ENCODE data around the gene KLHL29.

The KLHL29 gene

DNA sequence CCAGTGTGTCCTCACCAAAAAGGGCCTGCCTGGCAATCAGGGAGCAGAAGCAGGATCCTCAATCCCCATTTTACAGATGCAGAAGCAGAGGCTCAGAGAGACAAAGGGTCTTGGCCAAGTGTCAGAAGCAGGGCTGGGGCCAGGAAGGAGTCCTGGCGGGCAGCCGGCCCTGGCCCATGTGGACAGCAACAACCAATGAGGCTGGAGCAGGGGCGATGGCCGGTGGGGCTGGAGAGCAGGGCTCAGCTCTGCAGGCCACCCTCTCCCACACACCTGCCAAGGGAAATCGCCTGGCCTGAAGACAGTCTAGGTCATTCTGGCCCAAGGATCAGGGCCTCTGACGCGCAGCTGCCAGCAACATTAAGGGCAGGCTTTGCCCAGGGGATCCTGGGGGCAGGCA lies 298.0 kb downstream of the KLHL29 start:
- no peak for DNase-seq (ENCODE audit: low spot score)

DNA sequence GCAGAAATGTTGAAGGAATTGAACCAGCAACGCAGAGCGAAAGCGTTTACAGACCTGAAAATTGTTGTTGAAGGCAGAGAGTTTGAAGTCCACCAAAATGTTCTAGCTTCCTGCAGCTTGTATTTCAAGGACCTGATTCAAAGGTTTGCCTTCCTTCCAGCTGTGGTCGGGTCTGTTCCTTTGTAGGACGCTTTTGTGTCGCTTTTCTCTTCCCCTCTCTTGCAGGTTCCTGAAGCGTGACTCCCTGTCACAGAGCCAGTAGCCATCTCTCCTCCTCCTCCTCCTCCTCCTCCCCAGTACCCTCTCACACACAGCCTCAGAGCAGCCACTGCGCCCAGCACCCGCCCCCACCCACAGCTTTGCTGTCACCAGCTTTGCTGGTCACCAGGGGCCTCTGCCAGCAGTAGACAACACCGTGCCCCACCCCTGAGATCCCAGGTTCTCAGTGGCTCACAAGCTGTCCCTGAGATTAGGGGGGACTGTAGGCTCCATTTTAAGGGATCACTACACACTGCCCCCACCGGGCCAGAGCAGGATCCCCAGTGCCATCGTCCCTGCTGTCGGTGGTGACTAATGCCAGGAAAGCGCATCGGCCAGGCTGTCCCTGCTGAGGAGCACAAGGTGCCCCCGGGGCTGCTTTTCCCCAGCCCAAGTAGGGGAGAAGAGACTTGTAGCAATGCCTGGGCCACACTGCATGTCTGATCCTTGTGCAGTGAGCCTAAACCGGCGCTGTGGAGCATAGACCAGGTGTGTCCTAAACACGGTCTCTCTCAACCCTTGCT lies 299.6 kb downstream of the KLHL29 start:
- DNase-seq (ENCODE audit: low spot score): no peak

DNA sequence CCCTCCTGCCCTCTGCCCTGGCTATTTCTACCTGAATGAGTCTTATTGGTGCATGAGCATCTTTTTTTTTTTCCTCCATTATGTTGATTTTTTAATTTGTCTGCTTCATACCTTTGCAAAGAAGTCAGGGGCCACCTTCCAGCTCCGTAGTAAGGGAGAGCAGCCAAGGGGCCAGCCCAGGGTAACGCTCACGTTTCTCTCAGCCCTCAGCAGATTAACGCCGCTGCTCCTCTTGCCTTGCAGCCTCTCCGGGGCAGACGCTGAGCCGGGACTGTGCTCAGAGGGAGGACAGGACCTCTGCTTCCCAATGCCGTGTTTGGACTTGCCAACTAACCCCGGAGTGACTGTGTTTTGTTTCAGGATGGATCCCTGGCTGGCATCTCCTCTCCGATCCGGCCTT lies 300.2 kb downstream of the KLHL29 start:
- no peak for DNase-seq (ENCODE audit: low spot score)

- DNase-seq (ENCODE audit: low spot score): no peak
Measured at GRCh38 chr2:23685706-23686105, 300.7 kb downstream of the KLHL29 start.

DNA sequence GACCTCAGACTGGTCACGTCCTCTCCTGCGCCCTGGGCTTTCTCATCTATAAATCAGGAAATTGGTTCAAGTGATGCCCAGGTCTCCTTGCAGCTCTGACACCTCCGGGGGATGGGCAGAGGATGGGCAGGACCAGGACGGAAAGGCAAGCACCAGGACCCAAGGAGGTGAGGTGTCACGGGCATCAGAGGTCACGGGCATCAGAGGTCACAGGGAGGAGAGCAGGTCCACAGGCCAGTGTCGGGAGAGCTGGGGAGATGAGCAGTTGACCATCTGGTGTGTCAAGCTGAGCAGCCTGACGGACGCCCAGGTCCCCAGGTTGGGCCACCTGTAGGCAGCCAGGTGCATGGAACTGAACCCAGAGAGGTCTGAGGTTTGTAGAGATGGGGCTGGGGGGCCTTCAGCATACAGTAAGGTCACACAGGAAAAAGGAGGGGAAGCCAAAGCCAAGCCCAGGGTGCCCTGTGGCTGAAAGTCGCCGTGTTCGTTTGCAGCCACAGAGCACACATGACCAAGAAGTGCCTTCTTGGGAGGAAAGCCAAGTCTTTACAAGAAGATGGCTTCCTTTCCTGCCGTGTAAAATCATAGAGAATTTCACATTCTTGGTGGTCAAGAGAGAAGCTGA lies 301.5 kb downstream of the KLHL29 start:
- DNase-seq (ENCODE audit: low spot score): no peak

- no peak for DNase-seq (ENCODE audit: low spot score)
Measured at GRCh38 chr2:23687214-23687613, 302.2 kb downstream of the KLHL29 start.

DNA sequence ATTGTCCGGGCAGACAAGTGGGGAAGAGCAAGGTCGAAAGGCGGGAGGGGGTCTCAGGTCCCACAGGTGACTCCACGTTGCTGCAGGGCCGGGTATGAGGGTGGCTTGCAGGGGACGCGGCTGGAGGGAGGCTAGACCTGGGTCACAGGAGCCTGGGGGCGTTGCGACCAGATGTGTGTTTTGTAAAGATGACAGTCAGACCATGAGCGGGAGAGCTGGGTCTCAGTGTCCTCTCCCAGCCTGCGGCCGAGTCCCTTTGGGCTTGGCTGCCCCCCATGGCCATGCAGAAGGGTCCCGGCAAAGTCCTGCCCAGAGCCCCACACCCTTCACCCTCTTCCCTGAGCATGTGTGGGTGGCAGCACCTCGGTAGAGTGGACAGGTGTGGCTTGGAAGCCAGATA lies 302.7 kb downstream of the KLHL29 start:
- DNase-seq (ENCODE audit: low spot score): no peak

GRCh38 chr2:23688486-23689130 lies 303.6 kb downstream of the KLHL29 start:
- no peak for DNase-seq (ENCODE audit: low spot score)

DNA sequence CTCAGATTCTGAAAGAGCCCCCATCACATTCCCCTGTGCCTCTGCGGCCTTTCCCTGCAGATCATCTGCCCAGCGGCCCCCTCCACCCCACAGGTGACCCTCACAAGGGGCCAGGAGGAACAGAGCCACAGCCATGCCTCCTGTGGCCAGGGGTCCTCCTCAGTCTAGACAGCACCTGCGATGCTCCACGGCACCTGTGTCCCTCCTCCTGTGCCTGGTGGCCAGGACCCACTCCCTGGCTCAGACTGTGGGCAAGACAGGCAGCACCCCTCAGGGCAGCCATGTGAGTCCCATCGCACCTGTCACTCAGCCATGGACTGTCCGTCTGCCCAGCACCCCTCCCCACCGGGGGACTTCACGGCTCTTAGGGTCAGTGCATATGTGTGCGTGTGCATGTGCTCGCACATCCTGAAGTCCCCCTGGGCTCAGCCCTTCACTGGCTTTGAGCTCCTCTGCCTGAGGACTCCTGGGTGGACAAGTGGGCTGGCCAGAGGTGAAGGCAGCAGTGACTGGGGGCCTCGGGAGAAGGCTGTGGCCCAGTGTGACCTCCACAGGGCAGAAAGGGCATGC lies 304.2 kb downstream of the KLHL29 start:
- no peak for DNase-seq (ENCODE audit: low spot score)

DNA sequence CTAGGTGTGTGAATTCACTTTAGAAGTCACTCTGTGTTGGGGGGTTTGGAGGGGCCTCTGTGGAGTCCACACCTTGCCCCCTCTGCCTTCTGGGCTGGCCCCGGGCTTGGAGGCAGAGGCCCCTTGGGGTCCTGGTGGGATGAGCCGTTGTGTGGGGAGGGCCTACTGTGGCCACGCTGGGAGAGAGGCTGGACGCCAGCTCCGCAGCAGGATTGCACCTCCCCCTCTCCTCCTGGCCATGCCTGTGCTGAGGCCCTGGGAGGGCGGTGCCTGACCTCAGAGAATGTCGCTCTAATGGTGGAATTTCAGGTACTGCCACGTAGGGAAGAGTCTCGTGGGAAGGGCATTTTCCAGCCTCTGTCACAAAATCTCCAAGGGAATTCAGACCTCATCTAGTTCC lies 304.9 kb downstream of the KLHL29 start:
- no peak for DNase-seq (ENCODE audit: low spot score)

DNA sequence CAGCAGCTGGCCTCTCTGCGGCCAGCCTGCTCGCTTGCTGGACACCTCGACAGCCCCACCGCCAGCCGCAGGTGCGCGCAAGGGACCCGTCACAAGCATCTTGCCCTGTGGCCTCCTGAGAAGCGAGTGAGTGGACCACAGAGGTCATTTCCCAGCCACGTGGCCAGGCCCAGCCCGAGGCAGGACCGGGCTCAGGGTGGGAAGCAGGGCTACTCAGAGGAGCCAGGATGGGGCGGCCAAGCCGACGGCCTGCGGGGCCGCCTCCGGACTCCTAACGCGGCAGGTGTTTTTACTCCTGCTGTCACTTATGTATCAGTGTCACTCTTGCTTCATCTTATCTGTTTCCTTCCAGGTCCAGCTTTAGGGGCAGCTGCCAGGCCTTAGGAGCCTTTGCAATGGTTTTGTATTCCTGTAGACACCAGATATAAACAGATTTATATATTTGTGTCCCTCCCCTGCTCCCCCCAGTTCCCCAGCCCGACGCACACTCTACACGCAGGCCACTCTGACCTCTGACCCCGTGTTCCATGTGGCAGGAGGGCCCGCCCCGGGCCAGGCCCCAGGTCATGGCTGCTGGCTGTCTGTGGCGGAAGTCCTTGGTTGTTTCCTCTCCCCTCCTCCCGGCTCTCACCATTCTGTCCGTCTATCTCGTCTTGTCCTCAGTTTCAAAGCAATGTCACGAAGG lies 305.6 kb downstream of the KLHL29 start:
- no peak for DNase-seq (ENCODE audit: low spot score)

DNA sequence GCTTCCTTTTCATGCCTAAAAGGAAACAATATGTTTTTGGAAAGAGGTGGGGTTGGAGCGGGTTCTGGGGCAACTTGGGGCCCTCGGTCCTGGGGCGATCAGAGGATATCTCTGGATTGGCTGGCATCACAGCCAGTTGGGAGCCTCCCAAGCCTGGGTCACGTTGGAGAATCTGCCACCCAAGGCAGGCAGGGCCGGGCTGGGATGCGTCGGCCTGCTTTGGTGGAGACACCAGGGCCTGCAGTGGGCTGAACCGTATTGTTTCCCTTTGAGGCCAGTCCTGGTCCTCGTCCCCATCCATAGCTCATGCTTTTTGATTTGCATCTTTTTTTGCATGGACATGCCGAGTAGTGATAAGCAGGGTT lies 306.1 kb downstream of the KLHL29 start:
- DNase-seq (ENCODE audit: low spot score): no peak

DNA sequence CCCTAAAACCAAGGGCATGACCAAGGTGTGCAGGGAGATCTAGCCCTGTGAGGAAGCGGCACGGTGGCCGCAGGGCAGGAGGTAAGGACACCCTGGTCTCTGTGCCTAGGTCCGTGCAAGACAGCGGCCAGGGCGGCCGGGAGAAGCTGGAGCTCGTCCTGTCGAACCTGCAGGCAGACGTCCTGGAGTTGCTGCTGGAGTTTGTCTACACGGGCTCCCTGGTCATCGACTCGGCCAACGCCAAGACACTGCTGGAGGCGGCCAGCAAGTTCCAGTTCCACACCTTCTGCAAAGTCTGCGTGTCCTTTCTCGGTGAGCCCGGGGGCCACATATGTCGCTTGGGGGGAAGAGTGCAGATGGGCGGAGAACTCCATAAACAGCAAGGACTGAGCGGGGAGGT lies 306.6 kb downstream of the KLHL29 start:
- DNase-seq (ENCODE audit: low spot score): no peak

DNA sequence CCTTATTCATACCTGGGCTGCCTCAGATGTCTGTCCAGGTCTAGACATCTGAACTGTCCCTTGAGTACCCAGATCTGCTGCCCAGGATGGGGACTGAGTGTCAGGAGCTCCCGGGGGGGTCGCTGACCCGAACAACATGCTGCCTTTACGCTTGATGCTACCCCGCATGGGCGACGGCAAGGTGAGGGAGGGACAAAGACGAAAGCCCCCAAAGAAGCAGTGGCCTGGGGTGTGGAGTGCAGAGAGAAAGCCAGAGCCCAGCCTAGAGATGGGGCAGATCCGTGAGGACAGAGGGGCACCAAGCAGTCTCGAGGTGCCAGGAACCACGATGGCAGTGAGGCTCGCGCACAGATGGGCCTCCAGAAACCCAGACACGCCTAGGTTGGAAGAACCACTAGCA lies 307.3 kb downstream of the KLHL29 start:
- DNase-seq (ENCODE audit: low spot score): no peak

DNA sequence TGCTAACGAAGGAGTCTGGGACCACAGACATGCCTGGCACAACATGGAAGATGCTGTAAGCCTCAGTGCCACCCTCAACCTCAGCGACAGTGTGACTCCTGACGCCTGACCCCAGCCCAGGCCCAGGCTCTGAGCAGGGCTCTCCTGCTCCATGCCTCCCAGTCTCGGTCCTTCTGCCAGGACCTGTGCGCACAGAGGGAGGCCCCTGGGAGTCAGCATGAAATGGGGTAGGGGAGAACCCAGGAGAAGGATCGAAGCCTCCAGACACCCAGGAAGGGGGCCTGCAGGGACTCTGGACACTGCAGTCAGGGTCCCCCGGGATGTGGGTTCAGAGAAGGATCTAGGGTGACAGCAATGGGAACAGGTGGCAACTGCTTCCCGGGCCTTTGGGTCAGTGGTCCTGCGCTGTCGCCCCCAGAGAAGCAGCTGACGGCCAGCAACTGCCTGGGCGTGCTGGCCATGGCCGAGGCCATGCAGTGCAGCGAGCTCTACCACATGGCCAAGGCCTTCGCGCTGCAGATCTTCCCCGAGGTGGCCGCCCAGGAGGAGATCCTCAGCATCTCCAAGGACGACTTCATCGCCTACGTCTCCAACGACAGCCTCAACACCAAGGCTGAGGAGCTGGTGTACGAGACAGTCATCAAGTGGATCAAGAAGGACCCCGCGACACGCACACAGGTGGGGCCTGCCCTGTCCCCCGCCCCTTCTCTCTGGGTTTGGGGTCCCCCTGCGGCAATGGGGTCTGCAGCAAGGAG lies 308.0 kb downstream of the KLHL29 start:
- DNase-seq (ENCODE audit: low spot score): no peak

GRCh38 chr2:23693606-23693951 lies 308.6 kb downstream of the KLHL29 start:
- no peak for DNase-seq (ENCODE audit: low spot score)

DNA sequence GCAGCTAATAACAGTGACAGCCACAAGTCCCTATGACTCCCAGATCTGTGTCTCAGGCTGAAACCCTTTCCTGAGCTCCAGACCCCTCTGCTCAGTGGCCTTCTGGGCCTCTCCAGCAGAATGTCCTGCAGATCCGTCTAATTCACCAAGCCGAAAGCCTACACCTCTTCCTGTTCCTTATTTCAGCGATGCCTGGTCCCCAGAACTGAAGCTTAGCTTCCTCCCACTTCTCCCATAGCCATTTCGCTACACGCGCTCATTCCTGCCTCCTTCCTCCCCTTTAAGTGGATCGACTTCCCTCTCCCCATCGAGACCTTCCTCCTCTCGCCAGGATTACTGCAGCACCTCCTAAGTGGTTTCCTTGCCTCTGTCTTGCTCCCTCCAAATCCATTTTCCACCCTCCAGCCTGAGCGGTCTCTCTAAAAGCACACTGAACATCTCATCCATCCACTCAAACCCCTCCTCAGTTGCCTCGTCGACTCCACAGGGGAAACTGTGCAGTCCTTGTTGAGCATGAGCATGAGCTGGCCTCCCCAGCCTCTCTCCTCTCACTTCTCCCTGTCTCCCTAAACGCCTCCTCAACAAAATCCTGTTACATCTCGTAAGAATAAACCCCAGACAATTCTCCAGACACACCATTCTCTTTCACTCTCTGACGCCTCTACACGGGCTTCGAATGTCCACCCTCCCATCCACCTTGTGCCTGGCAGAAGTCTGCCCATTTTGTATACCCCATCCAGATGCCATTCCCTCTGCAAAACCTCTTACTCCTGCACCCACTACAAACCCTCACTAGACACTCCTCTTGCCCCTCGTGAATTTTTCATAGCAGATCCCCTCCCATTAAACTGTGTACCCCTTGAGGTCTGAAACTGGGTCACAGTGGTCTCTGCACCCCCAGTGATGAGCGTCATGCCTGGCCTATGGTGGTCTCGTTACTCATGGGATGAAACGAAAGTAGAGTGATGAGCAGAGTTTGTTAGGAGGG lies 309.4 kb downstream of the KLHL29 start:
- DNase-seq (ENCODE audit: low spot score): no peak

DNA sequence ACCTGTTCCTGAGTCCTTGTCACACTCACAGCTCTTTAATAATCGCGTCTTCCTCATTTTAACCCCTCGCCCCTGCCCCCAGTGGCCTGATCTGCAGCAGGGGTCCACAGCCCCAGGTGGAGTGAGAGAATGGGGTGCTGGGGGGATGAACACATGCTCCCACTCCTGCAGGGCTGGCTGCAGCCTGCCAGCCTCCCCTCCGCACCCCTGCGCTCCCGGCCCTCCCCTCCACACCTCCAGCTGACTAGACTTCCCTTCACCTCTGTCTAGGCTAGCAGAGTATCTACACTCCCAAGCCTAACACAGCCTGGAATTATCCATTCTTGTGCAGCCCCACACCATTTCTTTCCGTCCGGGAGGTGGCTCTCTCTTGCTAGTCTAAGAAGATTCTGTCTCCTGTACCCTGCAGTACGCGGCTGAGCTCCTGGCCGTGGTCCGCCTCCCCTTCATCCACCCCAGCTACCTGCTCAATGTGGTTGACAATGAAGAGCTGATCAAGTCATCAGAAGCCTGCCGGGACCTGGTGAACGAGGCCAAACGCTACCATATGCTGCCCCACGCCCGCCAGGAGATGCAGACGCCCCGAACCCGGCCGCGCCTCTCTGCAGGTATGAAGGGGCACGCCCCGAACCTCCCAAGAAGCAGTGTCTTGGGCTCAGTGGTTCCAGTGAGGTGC lies 310.4 kb downstream of the KLHL29 start:
- DNase-seq (ENCODE audit: low spot score): no peak

DNA sequence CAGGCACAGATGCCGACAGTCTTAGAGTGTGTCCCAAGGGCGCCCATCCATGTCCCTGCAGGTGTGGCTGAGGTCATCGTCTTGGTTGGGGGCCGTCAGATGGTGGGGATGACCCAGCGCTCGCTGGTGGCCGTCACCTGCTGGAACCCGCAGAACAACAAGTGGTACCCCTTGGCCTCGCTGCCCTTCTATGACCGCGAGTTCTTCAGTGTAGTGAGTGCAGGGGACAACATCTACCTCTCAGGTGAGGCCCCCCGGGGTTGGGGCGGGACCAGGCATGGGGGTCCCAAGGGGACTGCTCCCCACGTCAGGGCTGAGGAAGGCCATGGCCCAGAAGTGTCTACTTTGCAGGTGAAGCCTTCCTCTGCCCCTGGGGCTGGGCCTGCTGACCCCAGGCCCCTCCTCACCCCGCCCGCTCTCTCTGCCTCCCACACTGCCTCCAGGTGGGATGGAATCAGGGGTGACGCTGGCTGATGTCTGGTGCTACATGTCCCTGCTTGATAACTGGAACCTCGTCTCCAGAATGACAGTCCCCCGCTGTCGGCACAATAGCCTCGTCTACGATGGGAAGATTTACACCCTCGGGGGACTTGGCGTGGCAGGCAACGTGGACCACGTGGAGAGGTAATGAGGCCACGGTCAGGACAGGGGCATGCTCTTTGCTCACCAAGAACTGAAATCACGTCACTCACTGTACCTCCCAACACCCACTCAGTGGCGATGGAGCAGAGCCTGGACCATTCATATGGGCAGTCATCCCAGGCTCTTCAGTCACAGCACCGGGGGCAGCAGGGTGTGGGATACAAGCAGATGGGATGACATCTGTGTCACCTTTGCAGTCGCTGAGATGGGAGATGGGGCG lies 311.1 kb downstream of the KLHL29 start:
- DNase-seq (ENCODE audit: low spot score): no peak

Measured in Ammon's horn (tissue), 1 donor.